VCaP (cell line): Measurements from ENCODE around the gene SYNM.
"Not testable (repeated sequence)": the region's sequence is repeated elsewhere in the genome, so short reads cannot be mapped to it uniquely, and the experiment has no call there.

Experiments
- H3K27ac ChIP-seq: fragments of 450-650 bp; 2 replicates; pipeline ENCODE4 v1.5.1; 2017
- TF ChIP-seq, protein P1 (sequence below): fragments of 450-650 bp; conservative IDR thresholded peaks from 2 replicates; pipeline ENCODE4 v1.5.1; 2017; ENCODE audit warnings: mild to moderate bottlenecking, moderate library complexity

Gene SYNM

DNA sequence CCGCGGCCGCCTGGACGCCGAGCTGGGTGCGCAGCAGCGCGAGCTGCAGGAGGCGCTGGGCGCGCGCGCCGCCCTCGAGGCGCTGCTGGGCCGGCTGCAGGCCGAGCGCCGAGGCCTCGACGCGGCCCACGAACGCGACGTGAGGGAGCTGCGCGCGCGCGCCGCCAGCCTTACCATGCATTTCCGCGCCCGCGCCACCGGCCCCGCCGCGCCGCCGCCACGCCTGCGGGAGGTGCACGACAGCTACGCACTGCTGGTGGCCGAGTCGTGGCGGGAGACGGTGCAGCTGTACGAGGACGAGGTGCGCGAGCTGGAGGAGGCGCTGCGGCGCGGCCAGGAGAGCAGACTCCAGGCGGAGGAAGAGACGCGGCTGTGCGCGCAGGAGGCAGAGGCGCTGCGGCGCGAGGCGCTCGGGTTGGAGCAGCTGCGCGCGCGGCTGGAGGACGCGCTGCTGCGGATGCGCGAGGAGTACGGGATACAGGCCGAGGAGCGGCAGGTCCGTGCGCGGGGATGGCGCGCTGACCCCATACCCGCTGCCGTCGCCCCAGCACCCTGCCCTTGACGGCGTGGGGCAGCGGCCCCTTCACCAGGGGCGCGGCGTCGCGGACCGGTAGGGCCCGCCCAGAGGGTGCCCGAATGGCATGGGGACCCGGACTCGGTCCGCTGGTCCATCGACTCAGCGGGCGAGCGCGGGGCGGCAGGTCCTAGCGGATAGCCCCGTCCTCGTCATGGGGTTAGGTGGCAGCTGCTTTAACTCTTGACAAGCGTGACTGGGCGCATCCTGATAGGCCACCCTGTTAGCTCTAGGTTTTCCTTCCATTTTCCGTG, 848 bp downstream of the SYNM start:
- TF ChIP-seq, protein P1, sequence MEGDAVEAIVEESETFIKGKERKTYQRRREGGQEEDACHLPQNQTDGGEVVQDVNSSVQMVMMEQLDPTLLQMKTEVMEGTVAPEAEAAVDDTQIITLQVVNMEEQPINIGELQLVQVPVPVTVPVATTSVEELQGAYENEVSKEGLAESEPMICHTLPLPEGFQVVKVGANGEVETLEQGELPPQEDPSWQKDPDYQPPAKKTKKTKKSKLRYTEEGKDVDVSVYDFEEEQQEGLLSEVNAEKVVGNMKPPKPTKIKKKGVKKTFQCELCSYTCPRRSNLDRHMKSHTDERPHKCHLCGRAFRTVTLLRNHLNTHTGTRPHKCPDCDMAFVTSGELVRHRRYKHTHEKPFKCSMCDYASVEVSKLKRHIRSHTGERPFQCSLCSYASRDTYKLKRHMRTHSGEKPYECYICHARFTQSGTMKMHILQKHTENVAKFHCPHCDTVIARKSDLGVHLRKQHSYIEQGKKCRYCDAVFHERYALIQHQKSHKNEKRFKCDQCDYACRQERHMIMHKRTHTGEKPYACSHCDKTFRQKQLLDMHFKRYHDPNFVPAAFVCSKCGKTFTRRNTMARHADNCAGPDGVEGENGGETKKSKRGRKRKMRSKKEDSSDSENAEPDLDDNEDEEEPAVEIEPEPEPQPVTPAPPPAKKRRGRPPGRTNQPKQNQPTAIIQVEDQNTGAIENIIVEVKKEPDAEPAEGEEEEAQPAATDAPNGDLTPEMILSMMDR, result no peak
- H3K27ac ChIP-seq, result peak overlapping the region; percentile 90

DNA sequence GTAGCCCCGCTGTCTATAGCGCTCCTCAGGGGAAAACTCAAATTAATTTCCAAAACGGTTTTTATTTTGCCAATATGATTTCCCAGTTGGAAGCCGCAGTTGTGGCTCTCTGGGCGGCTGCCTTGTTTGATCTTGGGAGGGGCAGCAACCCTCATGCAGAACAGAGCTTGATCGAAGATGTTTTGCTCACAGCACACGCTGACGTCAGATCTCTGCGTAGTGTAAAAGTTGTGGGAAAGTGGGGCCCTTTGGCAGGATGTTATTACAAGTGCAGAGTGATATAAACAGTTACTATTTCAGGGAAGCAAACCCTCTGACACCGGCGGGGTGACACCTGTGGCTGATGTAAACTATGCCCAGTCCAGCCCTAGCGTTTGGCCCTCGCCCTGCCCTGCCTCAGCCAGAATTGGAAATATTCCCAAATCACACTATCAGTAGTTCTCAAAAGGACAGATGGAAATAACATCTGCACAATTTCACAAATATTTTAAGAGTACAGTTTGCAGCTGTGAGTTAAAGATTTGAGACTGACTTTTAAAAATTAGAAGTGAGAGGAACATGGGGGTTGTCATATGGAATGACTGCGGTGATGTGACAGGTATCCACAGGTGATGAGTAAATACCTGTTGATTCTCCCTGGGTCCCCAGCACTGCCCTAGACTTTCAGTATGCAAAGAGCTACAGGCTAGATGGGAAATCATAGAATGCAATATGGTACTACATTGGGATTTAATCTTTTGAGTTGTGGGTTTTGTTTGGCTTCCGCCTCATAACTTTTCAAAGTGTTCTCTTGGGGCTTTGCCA, 1.7 kb downstream of the SYNM start:
- TF ChIP-seq, protein P1, result no peak
- H3K27ac ChIP-seq, result no peak overlapping the region

DNA sequence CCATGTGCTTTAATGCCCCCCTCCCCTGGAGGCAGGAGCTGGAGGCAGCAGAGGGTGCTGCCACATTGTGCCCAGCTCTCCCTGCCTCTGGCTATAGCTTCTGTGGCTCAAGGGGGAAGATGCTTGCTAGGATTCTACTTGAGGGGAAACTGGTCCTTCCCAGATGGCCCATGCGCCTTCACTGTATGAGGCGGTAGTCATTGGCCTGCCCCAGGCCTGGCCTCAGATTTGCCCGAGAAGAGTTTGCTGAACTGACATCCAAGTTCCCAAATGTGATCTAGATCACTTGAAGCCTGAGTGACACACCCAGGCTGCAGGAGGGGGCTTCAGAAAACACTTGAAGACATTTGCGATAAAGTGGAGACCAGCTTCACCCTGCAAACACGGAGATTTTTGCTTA, 4.1 kb downstream of the SYNM start:
- no peak overlapping the region for H3K27ac ChIP-seq

DNA sequence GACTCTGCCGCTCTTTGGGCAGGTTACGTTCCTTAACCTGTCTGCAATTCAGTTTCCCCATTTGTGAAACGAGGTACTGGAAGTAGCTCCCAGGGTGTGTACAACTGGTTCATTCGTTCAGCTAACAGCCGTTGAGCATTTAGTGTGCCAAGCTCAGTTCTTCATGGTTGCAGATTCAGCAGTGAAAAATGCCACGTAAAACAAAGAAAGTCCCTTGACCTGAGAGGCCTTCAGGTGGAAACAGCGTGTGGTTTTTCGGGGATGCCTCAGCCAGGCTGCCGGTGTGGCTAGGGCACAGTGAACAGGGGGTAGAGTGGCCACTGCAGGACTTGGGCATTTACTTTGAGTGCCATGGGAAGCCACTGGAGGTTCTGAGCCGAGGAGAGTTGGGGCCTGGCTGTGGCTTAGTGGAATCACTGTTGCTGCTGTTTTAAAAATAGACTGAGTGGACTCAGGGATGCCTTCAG, 4.7 kb downstream of the SYNM start:
- TF ChIP-seq, protein P1, result no peak

More for the DNA sequence above, 4.1 kb downstream of the SYNM start:
- TF ChIP-seq, protein P1, result no peak

DNA sequence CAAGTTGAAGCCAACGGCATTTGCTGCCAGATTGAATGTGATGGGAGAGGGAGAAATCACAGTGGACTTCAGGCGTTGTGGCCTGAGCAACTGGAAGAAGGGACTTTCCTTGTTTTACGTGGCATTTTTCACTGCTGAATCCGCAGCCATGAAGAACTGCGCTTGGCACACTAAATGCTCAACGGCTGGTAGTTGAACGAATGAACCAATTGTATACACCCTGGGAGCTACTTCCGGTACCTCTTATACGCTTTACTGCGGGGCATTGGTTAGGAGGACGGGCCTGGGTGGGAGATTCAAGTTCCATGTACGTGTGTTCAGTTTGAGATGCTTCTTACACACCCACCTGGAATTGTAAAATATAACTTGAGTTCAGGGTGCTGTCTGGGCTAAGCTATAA, 5.2 kb downstream of the SYNM start:
- no peak overlapping the region for H3K27ac ChIP-seq

More for the DNA sequence above, 4.7 kb downstream of the SYNM start:
- H3K27ac ChIP-seq, result no peak overlapping the region

DNA sequence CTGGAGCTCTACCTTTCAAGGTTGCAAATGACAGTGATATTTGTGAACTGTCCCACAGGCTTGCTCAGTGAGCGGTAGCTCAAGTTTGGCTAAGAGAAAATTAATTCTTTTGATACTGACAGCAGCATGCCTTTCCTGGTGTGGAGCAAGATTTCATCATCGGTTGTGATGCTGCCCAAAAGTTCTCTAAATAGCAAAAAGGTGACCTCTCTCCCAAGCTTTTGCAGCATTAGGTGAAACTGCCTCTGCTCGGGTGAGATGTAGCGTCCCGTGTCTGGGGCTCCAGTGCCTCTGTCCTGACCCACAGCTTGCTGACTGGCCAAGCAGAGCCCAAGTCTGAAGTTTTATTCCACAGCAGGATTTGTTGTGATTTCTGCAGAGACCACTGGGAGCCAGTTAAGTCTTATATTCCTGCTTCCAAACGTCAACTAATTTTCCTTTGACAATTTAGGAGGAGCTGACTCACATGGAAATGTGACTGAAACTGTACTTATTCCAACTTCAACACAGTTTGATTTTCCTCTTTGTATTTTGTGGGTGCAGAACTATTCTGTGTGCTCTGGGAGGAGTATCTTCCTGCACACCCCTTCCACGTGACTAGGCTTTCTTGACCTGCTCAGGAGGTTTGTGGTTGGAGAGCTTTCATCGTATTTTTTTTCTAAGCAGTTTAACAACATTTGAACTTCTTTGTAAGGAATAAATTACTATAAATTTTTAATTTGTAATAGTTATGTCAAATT, 5.9 kb downstream of the SYNM start:
- TF ChIP-seq, protein P1, result no peak
- no peak overlapping the region for H3K27ac ChIP-seq

More for the DNA sequence above, 5.2 kb downstream of the SYNM start:
- TF ChIP-seq, protein P1, result no peak

DNA sequence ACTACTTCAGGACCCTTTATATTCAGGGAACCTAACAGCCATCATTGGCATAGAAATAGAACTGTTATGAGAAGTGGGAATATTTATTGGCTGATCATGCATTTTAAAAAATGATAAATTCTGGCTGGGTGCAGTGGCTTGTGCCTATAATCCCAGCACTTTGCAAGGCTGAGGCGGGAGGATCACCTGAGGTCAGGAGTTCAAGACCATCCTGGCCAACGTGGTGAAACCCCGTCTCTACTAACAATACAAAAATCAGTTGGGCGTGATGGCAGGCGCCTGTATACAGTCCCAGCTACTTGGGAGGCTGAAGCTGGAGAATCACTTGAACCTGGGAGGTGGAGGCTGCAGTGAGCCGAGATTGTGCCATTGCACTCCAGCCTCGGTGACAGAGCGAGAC, 6.8 kb downstream of the SYNM start:
- H3K27ac ChIP-seq, result not testable (repeated sequence)
